Coronary artery (tissue), 2 donors: ENCODE data around the gene KRTAP19-4.

ENCODE experiments used
- DNase-seq: peaks from one replicate; pipeline ENCODE4 v3.0.0-alpha.2; 2017; ENCODE audit warnings: low spot score
- H3K27ac ChIP-seq, 2 donors: fragments of 200-600 bp; sonication (generic); one replicate each; pipeline ENCODE4 v1.5.1; 2016 to 2019
- H3K4me3 ChIP-seq: fragments of 200-600 bp; sonication (generic); 2 replicates; pipeline ENCODE4 v1.5.1; 2016; ENCODE audit warnings: mild to moderate bottlenecking, moderate library complexity
- TF ChIP-seq, protein P1 (sequence below): fragments of 200-600 bp; sonication (generic); IDR thresholded peaks from one replicate; pipeline ENCODE4 v1.5.1; 2019; ENCODE audit warnings: antibody characterized with exemption

KRTAP19-4 gene

DNA sequence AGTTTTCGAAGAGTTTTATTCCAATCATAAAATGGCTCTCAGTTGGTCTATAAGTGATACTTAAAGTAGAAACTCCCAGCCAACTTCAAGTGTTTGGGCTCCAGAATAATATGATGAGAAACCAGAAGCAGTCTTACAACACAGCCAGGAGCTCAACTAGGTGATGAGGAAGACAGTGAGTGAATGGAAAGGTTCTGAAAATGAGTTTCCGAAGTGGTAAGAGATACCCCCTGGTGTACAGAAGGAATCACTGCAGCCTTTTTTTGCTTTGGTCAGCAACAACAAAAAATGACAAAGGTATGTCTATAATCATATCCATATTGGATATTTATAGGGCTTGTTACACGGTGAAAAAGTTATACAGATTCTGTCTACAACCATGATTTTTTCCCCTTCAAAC, 33.3 kb downstream of the KRTAP19-4 start:
- Histone ChIP-seq H3K27ac (no peak overlapping the region), H3K4me3 (no peak overlapping the region)
- TF ChIP-seq, protein P1, sequence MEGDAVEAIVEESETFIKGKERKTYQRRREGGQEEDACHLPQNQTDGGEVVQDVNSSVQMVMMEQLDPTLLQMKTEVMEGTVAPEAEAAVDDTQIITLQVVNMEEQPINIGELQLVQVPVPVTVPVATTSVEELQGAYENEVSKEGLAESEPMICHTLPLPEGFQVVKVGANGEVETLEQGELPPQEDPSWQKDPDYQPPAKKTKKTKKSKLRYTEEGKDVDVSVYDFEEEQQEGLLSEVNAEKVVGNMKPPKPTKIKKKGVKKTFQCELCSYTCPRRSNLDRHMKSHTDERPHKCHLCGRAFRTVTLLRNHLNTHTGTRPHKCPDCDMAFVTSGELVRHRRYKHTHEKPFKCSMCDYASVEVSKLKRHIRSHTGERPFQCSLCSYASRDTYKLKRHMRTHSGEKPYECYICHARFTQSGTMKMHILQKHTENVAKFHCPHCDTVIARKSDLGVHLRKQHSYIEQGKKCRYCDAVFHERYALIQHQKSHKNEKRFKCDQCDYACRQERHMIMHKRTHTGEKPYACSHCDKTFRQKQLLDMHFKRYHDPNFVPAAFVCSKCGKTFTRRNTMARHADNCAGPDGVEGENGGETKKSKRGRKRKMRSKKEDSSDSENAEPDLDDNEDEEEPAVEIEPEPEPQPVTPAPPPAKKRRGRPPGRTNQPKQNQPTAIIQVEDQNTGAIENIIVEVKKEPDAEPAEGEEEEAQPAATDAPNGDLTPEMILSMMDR: no peak
- DNase-seq: no peak

DNA sequence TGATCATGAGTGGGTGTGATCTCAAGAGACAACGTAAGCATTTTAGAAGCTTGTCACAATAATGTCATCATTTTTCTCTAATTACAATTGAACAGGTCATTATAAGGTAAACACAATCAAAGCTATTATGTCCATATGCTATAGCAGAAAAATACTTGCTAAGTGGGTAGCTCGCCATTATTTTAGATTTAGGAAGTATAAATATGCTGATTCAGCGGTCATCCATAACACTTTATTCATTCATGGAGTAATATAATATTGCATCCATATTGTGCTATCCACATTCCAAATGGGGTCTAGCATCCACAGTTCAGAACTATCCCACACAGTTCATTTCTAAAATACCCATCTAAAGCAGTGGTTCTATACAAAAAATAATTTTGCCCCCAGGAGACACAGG, 48.5 kb downstream of the KRTAP19-4 start:
- Histone ChIP-seq H3K27ac (no peak overlapping the region), H3K4me3 (no peak overlapping the region)
- no peak for DNase-seq
- TF ChIP-seq, protein P1: no peak

DNA sequence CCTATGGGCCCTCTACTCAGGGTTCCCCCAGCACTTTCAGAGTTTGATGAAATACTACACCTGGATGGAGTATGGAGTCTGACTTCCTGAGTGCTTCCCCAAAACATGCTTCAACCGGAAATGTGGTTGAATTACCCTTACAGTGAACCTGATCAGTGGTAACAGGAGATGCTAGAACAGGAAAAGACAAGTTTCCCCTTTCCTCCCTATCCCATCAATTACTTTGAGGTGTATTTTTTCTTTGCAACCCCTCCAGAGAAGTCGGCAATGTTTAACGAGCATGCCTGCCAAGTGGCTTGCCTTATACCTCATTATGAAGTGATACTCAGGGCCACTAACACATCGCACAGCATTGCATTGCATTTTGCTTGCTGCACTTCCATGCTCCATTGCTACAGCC, 49.9 kb downstream of the KRTAP19-4 start:
- H3K4me3 ChIP-seq: no peak overlapping the region
- TF ChIP-seq, protein P1: no peak
- no peak overlapping the region for H3K27ac ChIP-seq
- no peak for DNase-seq
